Daoy (cell line): ENCODE measurements around the gene ANKRD62. TPM values are rescaled to one million over a fixed set of nuclear protein-coding genes. Genes with fewer than 3 reads are reported as not detected.

Experiments
- total RNA-seq: library from RNA; depleted of rRNA; stranded (reverse); fragments of >200 nt; shearing (Covaris generic); gene quantifications from 2 replicates; pipeline ENCODE4 v1.2.3, GENCODE V29; 2014; rRNA removed

ANKRD62 gene
- total RNA-seq, 1 experiment from 2014 or later, result not detected

Other genes with a start within 250 kb of the ANKRD62 start
- 35.8 and 39.9 TPM in 2 replicates for gene CHMP1B, start 242.4 kb upstream of the ANKRD62 start, total RNA-seq
- 9.5 and 10.5 TPM in 2 replicates for gene MPPE1, start 185.5 kb upstream of the ANKRD62 start, total RNA-seq
- gene IMPA2, start 112.3 kb upstream of the ANKRD62 start, total RNA-seq, result 14.4 and 18.2 TPM in 2 replicates
- not detected in 2 replicates for gene CIDEA, start 160.5 kb downstream of the ANKRD62 start, total RNA-seq
- gene TUBB6, start 214.4 kb downstream of the ANKRD62 start, total RNA-seq, result 231 and 254 TPM in 2 replicates